ENCODE data around the gene CPED1.

Gene CPED1

DNA sequence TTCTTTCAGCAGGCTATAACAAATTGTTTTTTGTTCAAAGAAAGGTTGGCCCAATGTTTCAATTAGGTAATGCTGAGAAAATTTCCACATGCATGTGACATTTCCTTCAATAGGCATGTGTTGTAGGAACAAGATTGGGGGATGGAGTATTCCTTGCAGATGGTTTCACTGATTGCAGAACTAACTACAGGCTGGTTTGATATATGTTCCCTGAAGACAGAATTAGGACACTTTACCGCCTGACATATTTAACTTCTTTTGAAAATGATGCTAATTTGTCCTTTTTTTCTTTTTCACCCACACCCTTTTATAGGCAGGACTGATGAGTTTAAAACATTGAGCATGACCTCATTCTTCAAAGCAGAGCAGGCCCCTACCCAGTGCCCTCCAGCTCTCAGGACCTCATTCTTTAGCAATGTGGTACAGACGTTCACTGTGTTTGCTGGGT, 163.3 kb downstream of the CPED1 start:
- no peak overlapping the region for H3K4me3 ChIP-seq (ENCODE audit: low read depth, low read length)
- TF ChIP-seq, protein P1, sequence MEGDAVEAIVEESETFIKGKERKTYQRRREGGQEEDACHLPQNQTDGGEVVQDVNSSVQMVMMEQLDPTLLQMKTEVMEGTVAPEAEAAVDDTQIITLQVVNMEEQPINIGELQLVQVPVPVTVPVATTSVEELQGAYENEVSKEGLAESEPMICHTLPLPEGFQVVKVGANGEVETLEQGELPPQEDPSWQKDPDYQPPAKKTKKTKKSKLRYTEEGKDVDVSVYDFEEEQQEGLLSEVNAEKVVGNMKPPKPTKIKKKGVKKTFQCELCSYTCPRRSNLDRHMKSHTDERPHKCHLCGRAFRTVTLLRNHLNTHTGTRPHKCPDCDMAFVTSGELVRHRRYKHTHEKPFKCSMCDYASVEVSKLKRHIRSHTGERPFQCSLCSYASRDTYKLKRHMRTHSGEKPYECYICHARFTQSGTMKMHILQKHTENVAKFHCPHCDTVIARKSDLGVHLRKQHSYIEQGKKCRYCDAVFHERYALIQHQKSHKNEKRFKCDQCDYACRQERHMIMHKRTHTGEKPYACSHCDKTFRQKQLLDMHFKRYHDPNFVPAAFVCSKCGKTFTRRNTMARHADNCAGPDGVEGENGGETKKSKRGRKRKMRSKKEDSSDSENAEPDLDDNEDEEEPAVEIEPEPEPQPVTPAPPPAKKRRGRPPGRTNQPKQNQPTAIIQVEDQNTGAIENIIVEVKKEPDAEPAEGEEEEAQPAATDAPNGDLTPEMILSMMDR (IDR thresholded peaks at IDR 0.05; ENCODE audit: borderline replicate concordance, insufficient read depth, low read depth, low read length), result no peak

DNA sequence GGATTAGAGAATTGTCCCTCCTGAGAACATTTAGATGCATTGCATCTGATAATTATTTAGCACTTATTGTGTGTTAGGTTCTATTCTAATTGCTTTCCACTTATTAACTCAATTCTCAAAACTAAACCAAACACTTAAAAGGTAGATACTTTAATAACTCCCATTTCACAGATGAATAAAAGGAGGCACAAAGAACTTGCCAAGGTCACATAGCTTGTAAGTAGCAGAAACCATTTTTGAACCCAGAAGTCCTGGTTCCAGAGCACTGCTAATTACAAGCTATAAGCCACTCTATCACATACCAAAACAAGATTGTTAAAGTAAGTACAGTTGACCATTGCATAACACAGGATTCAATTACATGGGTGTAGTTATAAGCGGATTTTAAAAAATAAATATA, 164.9 kb downstream of the CPED1 start:
- H3K4me3 ChIP-seq (ENCODE audit: low read depth, low read length), result no peak overlapping the region
- TF ChIP-seq, protein P1 (IDR thresholded peaks at IDR 0.05; ENCODE audit: borderline replicate concordance, insufficient read depth, low read depth, low read length), result no peak

DNA sequence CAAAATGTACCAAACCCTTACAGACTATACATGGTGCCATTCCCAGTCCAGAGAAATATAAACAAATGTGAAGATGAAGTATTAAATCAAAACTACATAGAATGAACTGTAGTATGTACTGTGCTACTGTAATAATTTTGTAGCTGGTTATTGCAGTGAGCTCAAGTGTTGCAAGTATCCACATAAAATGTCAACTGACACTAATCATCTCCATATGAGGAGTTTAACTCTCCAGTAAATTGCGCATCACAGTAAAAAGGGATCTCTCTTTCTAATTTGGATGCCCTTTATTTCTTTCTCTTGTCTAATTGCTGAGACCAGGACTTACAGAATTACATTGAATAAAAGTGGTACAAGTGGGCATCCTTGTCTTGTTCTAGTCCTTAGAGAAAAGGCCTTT, 165.5 kb downstream of the CPED1 start:
- TF ChIP-seq, protein P1 (IDR thresholded peaks at IDR 0.05; ENCODE audit: borderline replicate concordance, insufficient read depth, low read depth, low read length), result no peak
- no peak overlapping the region for H3K4me3 ChIP-seq (ENCODE audit: low read depth, low read length)

DNA sequence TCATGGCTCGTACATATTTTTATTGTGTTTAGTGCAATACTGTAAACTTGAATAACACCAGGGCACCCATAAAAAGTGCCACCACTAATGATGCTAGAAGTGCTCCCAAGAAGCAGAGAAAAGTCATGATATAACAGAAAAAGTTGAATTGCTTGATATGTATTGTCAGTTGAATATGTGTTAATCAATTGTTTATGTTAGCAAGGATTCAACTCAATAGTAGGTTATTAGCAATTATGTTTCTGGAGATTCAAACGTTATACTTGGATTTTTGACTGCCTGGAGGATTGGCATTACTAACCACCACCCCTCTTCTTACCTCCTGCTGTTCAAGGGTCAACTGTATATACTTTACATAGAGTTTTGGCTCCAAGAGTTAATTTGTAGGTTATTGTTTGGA, 168.3 kb downstream of the CPED1 start:
- TF ChIP-seq, protein P1 (IDR thresholded peaks at IDR 0.05; ENCODE audit: borderline replicate concordance, insufficient read depth, low read depth, low read length), result no peak
- no peak overlapping the region for H3K4me3 ChIP-seq (ENCODE audit: low read depth, low read length)

DNA sequence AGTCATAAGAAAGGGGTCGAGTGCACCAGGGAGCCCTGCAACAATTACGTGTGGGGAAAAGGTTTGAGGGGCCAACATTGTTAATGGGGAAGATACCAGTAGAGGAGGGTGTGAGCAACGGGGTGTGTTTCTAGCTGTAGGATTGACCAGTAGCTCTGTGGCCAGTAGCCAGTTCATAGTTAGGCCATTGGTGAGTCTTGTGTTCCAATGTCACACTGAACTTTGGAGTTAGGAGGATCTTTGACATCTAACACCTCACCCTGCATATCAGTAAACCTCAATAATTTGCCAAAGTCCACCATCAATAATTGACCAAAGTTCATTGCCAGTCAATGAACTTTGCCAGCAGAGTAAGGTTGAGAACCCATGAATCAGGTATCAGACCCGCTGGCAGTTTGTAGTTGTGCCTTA, 168.8 kb downstream of the CPED1 start:
- no peak overlapping the region for H3K4me3 ChIP-seq (ENCODE audit: low read depth, low read length)
- TF ChIP-seq, protein P1 (IDR thresholded peaks at IDR 0.05; ENCODE audit: borderline replicate concordance, insufficient read depth, low read depth, low read length), result no peak

DNA sequence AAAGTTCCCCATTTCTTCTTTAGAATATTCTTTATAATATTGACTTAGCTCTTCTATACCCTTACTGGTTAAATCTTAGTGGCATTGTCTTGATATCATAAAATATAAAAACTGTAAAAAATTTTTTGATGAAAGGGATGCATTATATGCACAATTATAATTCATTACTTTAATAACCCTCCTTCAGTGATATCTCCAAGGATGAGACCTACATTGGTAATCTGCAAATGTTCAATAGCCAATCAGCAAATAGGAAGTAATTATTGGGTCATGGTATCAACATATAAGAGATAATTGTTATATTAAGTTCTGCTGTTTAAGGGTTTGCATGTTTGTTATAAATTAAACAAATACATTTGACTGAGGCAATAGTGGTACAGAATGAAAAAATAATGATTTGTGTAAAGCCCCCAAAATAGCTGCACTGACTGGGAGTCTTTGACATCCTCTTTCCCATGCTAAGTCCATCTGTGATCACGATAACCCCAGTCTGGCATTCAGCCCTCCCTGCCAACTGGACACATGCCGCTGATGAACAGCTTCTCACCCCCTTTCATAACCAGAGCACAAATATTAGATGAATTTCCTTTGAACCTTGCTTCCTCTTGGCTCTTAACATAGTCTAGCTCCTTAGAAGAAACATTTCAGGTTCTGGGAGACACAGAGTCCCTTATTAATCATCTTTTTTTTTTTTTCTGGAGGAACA, 169.5 kb downstream of the CPED1 start:
- TF ChIP-seq, protein P1 (IDR thresholded peaks at IDR 0.05; ENCODE audit: borderline replicate concordance, insufficient read depth, low read depth, low read length), result no peak
- H3K4me3 ChIP-seq (ENCODE audit: low read depth, low read length), result no peak overlapping the region

DNA sequence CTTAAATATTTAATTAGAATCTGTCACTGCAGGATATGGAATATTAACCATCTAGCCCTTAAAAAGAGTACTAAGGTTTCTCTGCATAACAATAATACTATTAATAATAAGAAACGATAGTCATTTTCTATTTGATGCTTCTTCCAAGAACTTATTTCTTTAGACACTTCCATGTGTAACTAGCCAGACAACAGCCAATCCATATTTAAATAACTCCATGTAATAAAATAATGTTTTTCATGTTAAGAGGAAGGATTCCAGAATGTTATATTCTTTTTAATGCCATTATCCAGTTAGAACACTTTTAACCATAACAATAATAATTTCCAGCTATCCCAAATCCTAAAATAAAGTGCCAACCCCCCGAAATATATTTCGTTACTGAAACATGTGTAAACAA, 170.2 kb downstream of the CPED1 start:
- H3K4me3 ChIP-seq (ENCODE audit: low read depth, low read length), result no peak overlapping the region
- TF ChIP-seq, protein P1 (IDR thresholded peaks at IDR 0.05; ENCODE audit: borderline replicate concordance, insufficient read depth, low read depth, low read length), result no peak

All from GM12875 (cell line).